Endothelial cell of umbilical vein (primary cell): ENCODE data around the gene DNAH10. TPM values are rescaled to one million over a fixed set of nuclear protein-coding genes. Genes with fewer than 3 reads are reported as not detected.

Source experiments
- BruUV-seq: library from RNA; stranded (reverse); fragments of 400-500 nt; replicated peaks from 2 replicates; lab custom pipeline; 2021; lab: Mats Ljungman, UMichigan
- CTCF ChIA-PET: fragments of 300-600, 350-600 bp; sonication (Branson Sonifier 250); formaldehyde crosslinking; loops from one replicate; lab custom pipeline; 2021; ENCODE audit warnings: antibody characterized with exemption, inconsistent platforms; lab: Charles Lee
- POLR2A ChIA-PET: fragments of 300-600, 350-600 bp; sonication (Branson Sonifier 250); formaldehyde crosslinking; loops from one replicate; lab custom pipeline; 2021; ENCODE audit warnings: antibody characterized with exemption, inconsistent platforms; lab: Charles Lee
- DNase-seq: peaks from one replicate; pipeline ENCODE4 v3.0.0-alpha.2; 2011; ENCODE audit warnings: low read depth, low spot score
- FAIRE-seq: peaks from 2 replicates; lab custom pipeline; 2011; peaks lifted over from hg19 to GRCh38; lab: Jason Lieb, UNC
- H2AFZ ChIP-seq: 2 replicates; pipeline ENCODE4 v1.6.0; 2012; ENCODE audit warnings: low read depth, low read length, control low read depth, inconsistent platforms
- H3K27ac ChIP-seq: 2 replicates; pipeline ENCODE4 v1.5.1; 2011; ENCODE audit warnings: low read depth, mild to moderate bottlenecking, control low read depth, low read length, moderate library complexity; ENCODE audit not compliant: insufficient read depth
- H3K27me3 ChIP-seq, 2 experiments: 2 replicates each; pipeline versions ENCODE4 v1.6.0 to v1.6.1; 2011; ENCODE audit warnings: low read length in 2 of 2, mixed read lengths in 1 of 2; ENCODE audit not compliant: control insufficient read depth in 2 of 2, insufficient read depth in 2 of 2
- H3K36me3 ChIP-seq, 2 experiments: 2 replicates in 1 of 2; 3 replicates in 1 of 2; pipeline ENCODE4 v1.5.1; 2011; ENCODE audit warnings: low read length in 2 of 2, mild to moderate bottlenecking in 1 of 2, moderate library complexity in 1 of 2; ENCODE audit not compliant: control insufficient read depth in 2 of 2, insufficient read depth in 2 of 2; ENCODE audit errors: extremely low read depth in 1 of 2
- H3K4me1 ChIP-seq: 3 replicates; pipeline ENCODE4 v1.5.1; 2011; ENCODE audit warnings: mild to moderate bottlenecking, low read length; ENCODE audit not compliant: control insufficient read depth, insufficient read depth; ENCODE audit errors: extremely low read depth
- H3K4me2 ChIP-seq: 2 replicates; pipeline ENCODE4 v1.6.1; 2011; ENCODE audit warnings: low read length, control low read depth, mixed read lengths; ENCODE audit not compliant: insufficient read depth
- H3K4me3 ChIP-seq, 3 experiments: fragments of 200-600 bp in 1 of 3; sonication (generic), shearing (Covaris generic) in 1 of 3; replicated peaks in 1 of 3; 2 replicates each; pipeline ENCODE4 v1.5.1; 2011 to 2016; ENCODE audit warnings: control low read depth in 3 of 3, low read length in 3 of 3, mild to moderate bottlenecking in 2 of 3, inconsistent platforms in 1 of 3, low read depth in 1 of 3, moderate library complexity in 1 of 3; ENCODE audit not compliant: insufficient read depth in 1 of 3
- H3K79me2 ChIP-seq: 2 replicates; pipeline ENCODE4 v1.6.0; 2012; ENCODE audit warnings: low read length, inconsistent platforms; ENCODE audit not compliant: control insufficient read depth, insufficient read depth
- H3K9ac ChIP-seq: replicated peaks from 2 replicates; pipeline ENCODE3; 2011; ENCODE audit warnings: low read length, control low read depth; ENCODE audit not compliant: insufficient read depth; ENCODE audit errors: extremely low read depth
- H3K9me1 ChIP-seq: replicated peaks from 3 replicates; pipeline ENCODE4 v1.6.0; 2011; ENCODE audit warnings: mild to moderate bottlenecking, low read length; ENCODE audit not compliant: control insufficient read depth, insufficient read depth; ENCODE audit errors: extremely low read depth
- H3K9me3 ChIP-seq: replicated peaks from 2 replicates; pipeline ENCODE4 v1.5.1; 2012; ENCODE audit warnings: low read length, inconsistent platforms; ENCODE audit not compliant: control insufficient read depth, insufficient read depth
- H4K20me1 ChIP-seq: replicated peaks from 2 replicates; pipeline ENCODE3; 2011; ENCODE audit warnings: mild to moderate bottlenecking, low read length; ENCODE audit not compliant: control insufficient read depth, insufficient read depth; ENCODE audit errors: extremely low read depth
- CTCF ChIP-seq, 2 donors: IDR thresholded peaks; 1 replicate in 1 of 2; 2 replicates in 1 of 2; pipeline ENCODE4 v1.5.1; 2011; ENCODE audit warnings: low read length in 2 of 2, mild to moderate bottlenecking in 2 of 2, moderate library complexity in 2 of 2, control low read depth in 1 of 2, inconsistent platforms in 1 of 2, low read depth in 1 of 2; ENCODE audit not compliant: insufficient read depth in 1 of 2; ENCODE audit errors: extremely low read depth in 1 of 2
- EZH2 ChIP-seq: IDR thresholded peaks from 2 replicates; pipeline ENCODE4 v1.6.1; 2012; ENCODE audit warnings: borderline replicate concordance, low read depth, mild to moderate bottlenecking, moderate library complexity, low read length, inconsistent platforms; ENCODE audit not compliant: severe bottlenecking
- FOS ChIP-seq: IDR thresholded peaks from 2 replicates; pipeline ENCODE4 v1.6.1; 2011; ENCODE audit warnings: mild to moderate bottlenecking, low read length, moderate library complexity, borderline replicate concordance; ENCODE audit not compliant: insufficient read depth
- GATA2 ChIP-seq: IDR thresholded peaks from 2 replicates; pipeline ENCODE4 v1.7.0; 2011; ENCODE audit warnings: low read depth, mild to moderate bottlenecking, moderate library complexity, mixed read lengths, low read length; ENCODE audit not compliant: insufficient read length, insufficient read depth
- JUN ChIP-seq: IDR thresholded peaks from 2 replicates; pipeline ENCODE4 v1.6.1; 2011; ENCODE audit warnings: borderline replicate concordance, low read depth; ENCODE audit not compliant: insufficient read length, insufficient read depth
- MAX ChIP-seq: IDR thresholded peaks from 2 replicates; pipeline ENCODE4 v1.6.1; 2011; ENCODE audit not compliant: insufficient read depth, insufficient read length
- MYC ChIP-seq: IDR thresholded peaks from one replicate; pipeline ENCODE4 v1.6.1; 2011; ENCODE audit warnings: mild to moderate bottlenecking, low read depth, low read length
- POLR2A ChIP-seq: IDR thresholded peaks from 2 replicates; pipeline ENCODE4 v1.6.1; 2012; ENCODE audit warnings: low read depth, mild to moderate bottlenecking, control low read depth, low read length
- POLR2AphosphoS5 ChIP-seq: IDR thresholded peaks from 2 replicates; pipeline ENCODE4 v1.6.1; 2012; ENCODE audit warnings: low read depth, mild to moderate bottlenecking, control low read depth, low read length, moderate library complexity; ENCODE audit not compliant: insufficient read depth
- dilution Hi-C: fragments of 300-500 bp; cut with MboI; formaldehyde crosslinking; loops from one replicate; pipeline ENCODE4 v1.15.0; 2019; ENCODE audit warnings: low sequenced_read_pairs; ENCODE audit not compliant: extremely low pct_ligation_motif_present
- intact Hi-C: fragments of 100-400 bp; cut with micrococcal nuclease; formaldehyde crosslinking; loops from one replicate; pipeline ENCODE4 v1.10.0; 2022
- polyA plus RNA-seq, 4 experiments: library from polyadenylated mRNA; depleted of rRNA in 3 of 4; stranded (reverse) in 3 of 4; unstranded in 1 of 4; fragments of >200 nt; gene quantifications; 2 replicates each; pipeline versions ENCODE4 v1.2.1 to v1.2.3, GENCODE V29; 2011 to 2012; ENCODE audit warnings: missing spikeins in 1 of 4
- total RNA-seq: library from RNA; stranded (reverse); gene quantifications from 2 replicates; pipeline ENCODE4 v1.2.3, GENCODE V29; 2021

Gene DNAH10
- total and polyA plus RNA-seq, 2 donors (not counting 3 experiments of a cell fraction or from before 2014, with no cell fraction given): 0.04 to 0.31 TPM

- TF ChIP-seq FOS (no peak), MAX (no peak), JUN (no peak), CTCF (IDR thresholded peaks at IDR 0.05; ENCODE audit: extremely low read depth in 1 of 2, insufficient read depth in 1 of 2, low read depth in 1 of 2, low read length in 2 of 2) (no peak), POLR2A (no peak), GATA2 (no peak), POLR2AphosphoS5 (no peak), EZH2 (no peak), MYC (no peak)
- no peak overlapping the region for H3K4me3 ChIP-seq
- H3K27ac ChIP-seq: no peak overlapping the region
- H3K9me1 ChIP-seq: no peaks in the 10 kb centered on the region
- H3K9ac ChIP-seq: no peak overlapping the region
- H3K36me3 ChIP-seq: no peaks in the 10 kb centered on the region
- H3K4me1 ChIP-seq: no peaks in the 10 kb centered on the region
- peaks cover 0 to 5% of the 10 kb centered on the region in 2 experiments for H3K27me3 ChIP-seq
- no peak overlapping the region for H2AFZ ChIP-seq
- ChIA-PET POLR2A (no interaction called here), CTCF (no interaction called here)
- intact Hi-C loops: no loop called here
- FAIRE-seq (no peak), DNase-seq (no peak)
- dilution Hi-C loops: no loop called here
- no peaks in the 10 kb centered on the region for H3K79me2 ChIP-seq
- H3K4me2 ChIP-seq: no peak overlapping the region
- no TSS peak for BruUV-seq
- no peaks in the 10 kb centered on the region for H3K9me3 ChIP-seq
- H4K20me1 ChIP-seq: no peaks in the 10 kb centered on the region
Measured at GRCh38 chr12:123834845-123835244, 72.7 kb downstream of the DNAH10 start.
